Endothelial cell of umbilical vein (primary cell): ENCODE measurements around the gene SLC39A11.

Source experiments
- EZH2 ChIP-seq: IDR thresholded peaks from 2 replicates; pipeline ENCODE4 v1.6.1; 2012; ENCODE audit warnings: borderline replicate concordance, low read depth, mild to moderate bottlenecking, moderate library complexity, low read length, inconsistent platforms; ENCODE audit not compliant: severe bottlenecking
- FOS ChIP-seq: IDR thresholded peaks from 2 replicates; pipeline ENCODE4 v1.6.1; 2011; ENCODE audit warnings: mild to moderate bottlenecking, low read length, moderate library complexity, borderline replicate concordance; ENCODE audit not compliant: insufficient read depth
- GATA2 ChIP-seq: IDR thresholded peaks from 2 replicates; pipeline ENCODE4 v1.7.0; 2011; ENCODE audit warnings: low read depth, mild to moderate bottlenecking, moderate library complexity, mixed read lengths, low read length; ENCODE audit not compliant: insufficient read length, insufficient read depth
- JUN ChIP-seq: IDR thresholded peaks from 2 replicates; pipeline ENCODE4 v1.6.1; 2011; ENCODE audit warnings: borderline replicate concordance, low read depth; ENCODE audit not compliant: insufficient read length, insufficient read depth
- MYC ChIP-seq: IDR thresholded peaks from one replicate; pipeline ENCODE4 v1.6.1; 2011; ENCODE audit warnings: mild to moderate bottlenecking, low read depth, low read length
- POLR2A ChIP-seq: IDR thresholded peaks from 2 replicates; pipeline ENCODE4 v1.6.1; 2012; ENCODE audit warnings: low read depth, mild to moderate bottlenecking, control low read depth, low read length
- POLR2AphosphoS5 ChIP-seq: IDR thresholded peaks from 2 replicates; pipeline ENCODE4 v1.6.1; 2012; ENCODE audit warnings: low read depth, mild to moderate bottlenecking, control low read depth, low read length, moderate library complexity; ENCODE audit not compliant: insufficient read depth
- TF ChIP-seq, protein P1 (sequence below), 2 donors: IDR thresholded peaks; 1 replicate in 1 of 2; 2 replicates in 1 of 2; pipeline ENCODE4 v1.5.1; 2011; ENCODE audit warnings: low read length in 2 of 2, mild to moderate bottlenecking in 2 of 2, moderate library complexity in 2 of 2, control low read depth in 1 of 2, inconsistent platforms in 1 of 2, low read depth in 1 of 2; ENCODE audit not compliant: insufficient read depth in 1 of 2; ENCODE audit errors: extremely low read depth in 1 of 2
- TF ChIP-seq, protein P2 (sequence below): IDR thresholded peaks from 2 replicates; pipeline ENCODE4 v1.6.1; 2011; ENCODE audit not compliant: insufficient read depth, insufficient read length

DNA sequence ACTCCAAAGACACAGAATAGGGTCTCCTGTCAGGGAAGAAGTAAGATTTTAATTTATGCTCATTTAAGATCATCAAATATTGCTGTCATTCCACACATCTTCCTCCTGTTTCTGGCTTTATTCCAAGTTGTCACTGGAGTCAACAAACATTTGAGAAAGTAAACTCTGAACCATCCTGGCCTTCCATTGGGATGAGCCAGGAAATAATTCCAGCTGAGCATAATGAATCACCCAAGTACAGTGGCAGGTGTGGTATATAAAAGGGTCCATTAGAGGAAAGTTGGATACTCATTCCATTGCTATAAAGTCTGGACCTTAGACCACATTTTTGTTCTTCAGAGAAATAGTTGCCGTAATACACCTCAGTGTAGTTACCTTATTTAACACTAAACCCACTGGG, 246.1 kb downstream of the SLC39A11 start:
- TF ChIP-seq, protein P1, sequence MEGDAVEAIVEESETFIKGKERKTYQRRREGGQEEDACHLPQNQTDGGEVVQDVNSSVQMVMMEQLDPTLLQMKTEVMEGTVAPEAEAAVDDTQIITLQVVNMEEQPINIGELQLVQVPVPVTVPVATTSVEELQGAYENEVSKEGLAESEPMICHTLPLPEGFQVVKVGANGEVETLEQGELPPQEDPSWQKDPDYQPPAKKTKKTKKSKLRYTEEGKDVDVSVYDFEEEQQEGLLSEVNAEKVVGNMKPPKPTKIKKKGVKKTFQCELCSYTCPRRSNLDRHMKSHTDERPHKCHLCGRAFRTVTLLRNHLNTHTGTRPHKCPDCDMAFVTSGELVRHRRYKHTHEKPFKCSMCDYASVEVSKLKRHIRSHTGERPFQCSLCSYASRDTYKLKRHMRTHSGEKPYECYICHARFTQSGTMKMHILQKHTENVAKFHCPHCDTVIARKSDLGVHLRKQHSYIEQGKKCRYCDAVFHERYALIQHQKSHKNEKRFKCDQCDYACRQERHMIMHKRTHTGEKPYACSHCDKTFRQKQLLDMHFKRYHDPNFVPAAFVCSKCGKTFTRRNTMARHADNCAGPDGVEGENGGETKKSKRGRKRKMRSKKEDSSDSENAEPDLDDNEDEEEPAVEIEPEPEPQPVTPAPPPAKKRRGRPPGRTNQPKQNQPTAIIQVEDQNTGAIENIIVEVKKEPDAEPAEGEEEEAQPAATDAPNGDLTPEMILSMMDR (IDR thresholded peaks at IDR 0.05; ENCODE audit: extremely low read depth in 1 of 2, insufficient read depth in 1 of 2, low read depth in 1 of 2, low read length in 2 of 2), result no peak
- TF ChIP-seq POLR2A (no peak), MYC (no peak), POLR2AphosphoS5 (no peak), EZH2 (no peak), FOS (no peak), GATA2 (no peak), JUN (no peak)
- TF ChIP-seq, protein P2, sequence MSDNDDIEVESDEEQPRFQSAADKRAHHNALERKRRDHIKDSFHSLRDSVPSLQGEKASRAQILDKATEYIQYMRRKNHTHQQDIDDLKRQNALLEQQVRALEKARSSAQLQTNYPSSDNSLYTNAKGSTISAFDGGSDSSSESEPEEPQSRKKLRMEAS, result no peak
